ENCODE measurements around the gene OR1L8. TPM values are rescaled to one million over a fixed set of nuclear protein-coding genes. Genes with fewer than 3 reads are reported as not detected.

OR1L8 gene
- total RNA-seq, 1 experiment from 2014 or later, result not detected

DNA sequence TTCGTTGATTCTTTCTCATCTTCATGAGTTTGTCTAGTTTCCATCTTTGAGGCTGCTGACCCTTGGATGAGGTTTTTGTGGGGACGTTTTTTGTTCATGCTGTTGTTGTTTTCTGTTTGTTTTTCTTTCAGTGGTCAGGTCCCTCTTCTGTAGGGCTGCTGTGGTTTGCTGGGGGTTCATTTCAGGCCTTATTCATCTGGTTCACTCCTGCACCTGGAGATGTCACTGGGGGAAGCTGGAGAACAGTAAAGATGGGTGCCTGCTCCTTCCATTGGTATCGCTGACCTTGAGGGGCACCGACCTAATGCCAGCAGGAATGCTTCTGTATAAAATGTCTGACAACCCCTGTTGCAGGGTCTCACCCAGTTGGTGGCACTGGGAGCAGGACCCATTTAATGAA lies 21.7 kb downstream of the OR1L8 start:
- Histone ChIP-seq H3K18ac (ENCODE audit: insufficient read length, low read depth, low read length) (no peak overlapping the region), H3K14ac (ENCODE audit: insufficient read depth, low read length) (no peak overlapping the region), H2BK12ac (ENCODE audit: insufficient read length, low read depth, low read length) (no peak overlapping the region), H3K79me2 (ENCODE audit: insufficient read depth, low read length) (no peaks in the 10 kb centered on the region), H3K4me1 (ENCODE audit: insufficient read depth, low read length) (no peaks in the 10 kb centered on the region), H4K91ac (ENCODE audit: insufficient read length, low read depth, low read length) (no peak overlapping the region), H3K56ac (ENCODE audit: insufficient read length, low read depth, low read length) (no peak overlapping the region), H4K5ac (ENCODE audit: insufficient read length, low read depth, low read length) (no peak overlapping the region), H2BK120ac (ENCODE audit: low read depth, low read length, poor library complexity, severe bottlenecking) (no peak overlapping the region), H3K27me3 (ENCODE audit: insufficient read depth, low read length) (no peaks in the 10 kb centered on the region), H4K8ac (replicated peaks; ENCODE audit: insufficient read length, low read depth, low read length) (no peak overlapping the region), H3K79me1 (ENCODE audit: insufficient read depth, low read depth, low read length, poor library complexity, severe bottlenecking) (no peaks in the 10 kb centered on the region), H2AK5ac (ENCODE audit: insufficient read length, low read length) (no peak overlapping the region), H3K4ac (ENCODE audit: low read depth, low read length) (no peak overlapping the region), H2BK5ac (ENCODE audit: insufficient read length, low read length) (no peak overlapping the region), H3K27ac (ENCODE audit: insufficient read length, low read depth, low read length) (no peak overlapping the region), H3K9ac (ENCODE audit: extremely low read depth, insufficient read length, low read length) (no peak overlapping the region), H2BK15ac (ENCODE audit: low read depth, low read length) (no peak overlapping the region), H3K23ac (ENCODE audit: insufficient read length, low read depth, low read length) (no peak overlapping the region), H3K23me2 (ENCODE audit: insufficient read length, low read depth, low read length, poor library complexity, severe bottlenecking) (no peaks in the 10 kb centered on the region), H3K4me2 (ENCODE audit: insufficient read depth, insufficient read length, low read length) (no peak overlapping the region), H3K9me3 (ENCODE audit: control insufficient read depth, low read depth, low read length) (peaks cover 45% of the 10 kb centered on the region), H2BK20ac (ENCODE audit: low read depth, low read length, poor library complexity, severe bottlenecking) (no peak overlapping the region), H2AFZ (ENCODE audit: low read length) (no peak overlapping the region), H4K20me1 (ENCODE audit: control insufficient read depth, insufficient read depth, insufficient read length) (no peaks in the 10 kb centered on the region), H3T11ph (ENCODE audit: low read length) (no peak overlapping the region)
- H3K4me1 Mint-ChIP-seq, result no peaks in the 10 kb centered on the region
- H3K36me3 Mint-ChIP-seq (ENCODE audit: insufficient read depth in 1 of 3, low read depth in 3 of 3), result peaks cover 5 to 27% (median 6%) of the 10 kb centered on the region in 3 experiments; a peak in 5 of 7 replicates
- H3K27me3 Mint-ChIP-seq (ENCODE audit: low read depth), result no peaks in the 10 kb centered on the region; the same call in 1 of the 2 replicates
- WGBS (ENCODE audit: extremely low coverage, insufficient read length, low lambda C conversion rate), result no CpG with 5 or more reads among the region's 4 CpGs
- no peak overlapping the region for H3K27ac Mint-ChIP-seq
- TF ChIP-seq, protein P1, sequence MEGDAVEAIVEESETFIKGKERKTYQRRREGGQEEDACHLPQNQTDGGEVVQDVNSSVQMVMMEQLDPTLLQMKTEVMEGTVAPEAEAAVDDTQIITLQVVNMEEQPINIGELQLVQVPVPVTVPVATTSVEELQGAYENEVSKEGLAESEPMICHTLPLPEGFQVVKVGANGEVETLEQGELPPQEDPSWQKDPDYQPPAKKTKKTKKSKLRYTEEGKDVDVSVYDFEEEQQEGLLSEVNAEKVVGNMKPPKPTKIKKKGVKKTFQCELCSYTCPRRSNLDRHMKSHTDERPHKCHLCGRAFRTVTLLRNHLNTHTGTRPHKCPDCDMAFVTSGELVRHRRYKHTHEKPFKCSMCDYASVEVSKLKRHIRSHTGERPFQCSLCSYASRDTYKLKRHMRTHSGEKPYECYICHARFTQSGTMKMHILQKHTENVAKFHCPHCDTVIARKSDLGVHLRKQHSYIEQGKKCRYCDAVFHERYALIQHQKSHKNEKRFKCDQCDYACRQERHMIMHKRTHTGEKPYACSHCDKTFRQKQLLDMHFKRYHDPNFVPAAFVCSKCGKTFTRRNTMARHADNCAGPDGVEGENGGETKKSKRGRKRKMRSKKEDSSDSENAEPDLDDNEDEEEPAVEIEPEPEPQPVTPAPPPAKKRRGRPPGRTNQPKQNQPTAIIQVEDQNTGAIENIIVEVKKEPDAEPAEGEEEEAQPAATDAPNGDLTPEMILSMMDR (conservative IDR thresholded peaks at IDR 0.05), result no peak
- no peak overlapping the region for H3K4me3 Mint-ChIP-seq
- DNase-seq, result no peak
- H3K9me3 Mint-ChIP-seq, result peaks cover 75 to 83% of the 10 kb centered on the region in 2 experiments

Data from H9 (cell line).